Stimulated activated CD8-positive, alpha-beta memory T cell treated with anti-CD3 and anti-CD28 coated beads, Interleukin-12 subunit alpha, Interleukin-12 subunit beta, amount 100 ng/mL, for 1 hour (primary cell): ENCODE data around the gene PPP1R18.

Experiments used
- DNase-seq: peaks from one replicate; pipeline ENCODE4 v3.0.0-alpha.2; 2020; ENCODE audit warnings: low read depth

PPP1R18 gene

DNA sequence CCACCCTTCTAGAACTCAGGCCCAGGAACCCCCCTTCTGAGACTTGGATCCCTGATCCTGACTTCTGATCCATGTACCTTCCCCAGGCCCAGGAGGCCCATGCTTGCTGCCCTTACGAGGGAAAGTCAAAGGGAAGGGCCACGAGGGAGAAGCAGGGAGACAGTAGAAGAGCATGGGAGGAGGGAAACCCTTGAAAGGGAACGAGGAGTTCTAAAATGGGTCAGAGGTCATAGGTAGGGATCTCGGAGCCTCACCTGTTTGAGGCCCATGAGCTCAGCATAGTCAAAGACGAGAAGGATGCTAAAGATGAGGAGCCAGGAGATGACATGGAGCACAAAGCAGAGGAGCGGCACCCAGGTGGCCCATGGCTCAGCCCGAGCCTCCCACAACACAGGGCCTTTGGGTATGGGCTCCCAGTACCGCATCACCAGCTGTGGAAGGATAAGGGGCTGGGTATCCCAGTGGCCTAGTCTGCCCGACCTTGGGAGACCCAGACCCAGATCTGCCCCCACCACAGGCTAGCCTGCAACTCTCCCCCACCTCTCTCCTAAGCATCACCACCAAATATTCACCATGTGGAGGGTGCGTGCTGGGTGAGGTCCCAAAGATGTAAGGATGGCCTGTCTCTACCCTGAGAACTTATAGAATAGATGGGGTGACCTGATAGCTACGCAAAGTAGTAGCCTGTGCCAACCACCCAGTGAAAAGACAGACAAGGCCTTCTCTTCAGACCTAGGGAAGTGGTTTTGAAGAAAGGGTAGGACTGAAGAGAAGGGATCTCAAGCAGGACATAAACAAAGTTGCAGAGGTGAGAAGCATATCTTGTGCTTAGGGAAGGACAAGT lies 2.8 kb upstream of the PPP1R18 start:
- no peak for DNase-seq

DNA sequence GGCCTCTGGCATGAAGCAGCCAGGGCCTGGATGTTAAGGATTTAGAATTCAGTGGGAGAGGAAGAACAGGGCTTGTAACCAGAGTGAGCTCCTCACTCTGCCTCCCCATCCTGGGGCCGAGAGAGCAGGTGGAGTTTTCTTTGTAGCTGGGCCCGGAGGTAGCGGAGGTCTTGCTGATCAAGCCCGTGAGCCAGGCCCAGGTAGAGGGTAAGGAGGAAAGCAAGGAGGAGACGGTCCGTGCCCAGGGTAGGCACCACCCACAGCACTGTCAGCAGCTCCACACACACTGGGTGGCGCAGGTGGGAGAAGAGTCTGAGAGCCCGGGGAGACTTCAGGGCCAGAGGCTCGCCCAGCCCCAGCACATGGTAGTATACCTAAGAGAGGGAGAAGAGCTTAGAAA lies 2.1 kb upstream of the PPP1R18 start:
- DNase-seq, result no peak

DNA sequence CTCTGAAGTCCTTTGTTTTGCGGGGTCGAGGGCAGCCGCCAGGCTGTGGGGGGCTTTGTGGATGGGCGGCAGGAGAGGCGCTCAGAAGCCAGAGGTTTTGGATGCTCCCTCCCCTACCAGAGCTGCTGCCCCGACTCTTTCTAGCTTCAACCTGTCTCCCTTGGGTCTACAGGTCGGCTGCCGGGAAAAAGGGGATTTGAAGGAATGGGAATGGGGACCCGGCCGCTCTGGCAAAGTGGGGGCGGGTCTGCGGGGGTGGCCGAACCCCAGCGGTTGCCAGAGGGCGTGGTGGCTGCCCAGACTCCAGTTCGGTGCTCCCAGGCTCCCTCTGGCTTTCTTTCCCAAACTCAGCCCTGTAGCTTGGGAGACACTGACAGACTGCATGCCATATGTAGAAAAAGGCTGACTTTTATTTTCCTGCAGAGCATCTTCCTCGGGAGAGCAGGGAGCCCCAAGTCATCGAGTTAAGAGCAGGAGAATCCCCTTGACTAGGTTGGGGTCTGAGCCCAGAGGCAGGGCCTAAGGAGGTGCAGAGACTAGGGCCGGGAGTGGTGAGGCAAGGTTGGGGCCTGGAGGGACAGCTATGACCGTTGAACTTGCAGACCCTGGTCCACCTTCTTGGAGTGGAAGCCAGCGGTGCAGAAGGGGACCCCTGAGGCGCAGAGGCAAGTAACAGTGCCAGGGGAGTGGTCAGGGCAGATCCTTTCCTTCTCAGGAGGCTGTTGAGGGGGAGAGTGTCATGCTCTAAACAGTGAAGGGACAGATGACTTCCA lies 1.4 kb upstream of the PPP1R18 start:
- DNase-seq, result no peak

DNA sequence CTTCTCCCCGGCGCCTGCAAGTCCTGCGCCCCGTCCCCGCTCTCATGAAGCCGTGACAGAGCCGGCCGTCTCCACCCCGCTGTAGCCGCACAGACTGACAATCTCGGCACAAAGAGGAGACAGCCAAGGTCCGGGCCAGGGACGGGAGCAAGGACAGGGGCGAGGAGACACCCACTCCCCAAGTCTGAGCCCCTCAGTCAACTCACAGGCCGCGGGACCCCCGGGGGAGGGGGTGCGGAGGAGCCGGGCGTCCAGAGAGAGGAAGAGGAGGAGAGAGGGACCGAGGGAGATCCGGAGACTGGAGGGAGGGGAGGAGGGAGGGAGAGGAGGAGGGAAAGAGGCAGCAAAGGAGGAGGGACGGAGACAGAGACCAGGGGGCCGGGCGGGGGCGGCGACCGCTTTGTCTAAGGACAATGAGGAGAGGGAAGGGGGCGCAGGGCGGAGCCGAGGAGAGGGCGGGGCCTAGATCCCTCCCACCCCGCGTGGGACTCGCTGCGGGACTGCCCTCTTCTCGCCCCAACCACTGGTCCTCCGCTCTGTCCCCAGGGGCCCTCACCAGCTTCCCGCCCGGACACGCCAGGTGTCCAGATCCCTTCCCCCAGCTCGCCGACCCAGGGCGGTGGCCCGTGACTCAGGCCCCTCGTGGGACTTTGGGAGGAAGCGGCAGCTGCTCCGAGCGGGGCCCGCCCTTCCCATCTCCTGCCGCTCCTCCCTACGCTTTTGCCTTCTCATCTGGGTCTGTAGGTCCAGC lies 638 bp upstream of the PPP1R18 start:
- DNase-seq, result peak; percentile 55

DNA sequence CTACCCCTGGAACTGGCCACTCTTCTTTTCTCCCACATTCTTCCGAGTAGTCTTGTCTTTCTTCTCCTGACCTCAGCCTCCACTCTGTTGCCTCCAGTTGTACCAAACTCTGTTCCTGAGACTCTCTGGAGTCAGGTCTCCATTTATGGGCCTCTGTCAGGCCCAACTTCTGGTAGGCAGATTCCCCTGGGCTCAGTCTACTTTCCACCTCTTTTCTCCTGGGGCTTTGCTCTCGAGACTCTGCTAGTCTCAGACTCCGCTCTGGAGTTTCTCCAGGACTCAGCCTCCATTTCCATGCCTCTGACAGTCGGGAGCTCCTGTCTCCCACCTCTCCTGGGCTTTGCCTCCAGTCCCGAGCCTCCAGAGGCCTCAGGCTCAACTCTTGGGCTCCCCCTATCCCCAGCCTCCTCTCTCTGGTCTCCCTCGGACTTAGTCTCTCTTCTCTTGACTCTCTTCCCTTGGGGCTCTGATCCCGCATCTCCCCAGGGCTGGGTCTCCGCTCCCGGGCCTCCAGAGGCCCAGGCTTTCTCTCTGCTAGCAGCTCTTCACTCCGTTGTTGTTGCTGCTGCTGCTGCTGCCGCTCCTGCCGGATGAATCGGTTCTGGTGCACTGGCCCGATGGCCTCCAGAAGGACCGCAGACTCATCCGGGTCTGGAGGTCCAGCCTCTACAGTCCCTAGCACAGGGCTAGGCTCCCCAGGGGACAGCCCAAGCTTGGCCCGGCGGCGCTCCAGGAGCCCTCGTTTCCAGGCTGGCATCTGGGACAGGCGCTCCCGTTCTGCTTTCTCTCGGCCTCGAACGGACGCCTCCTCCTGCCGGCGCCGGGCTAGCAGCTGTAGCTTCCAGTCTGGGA lies 1.1 kb downstream of the PPP1R18 start:
- no peak for DNase-seq

DNA sequence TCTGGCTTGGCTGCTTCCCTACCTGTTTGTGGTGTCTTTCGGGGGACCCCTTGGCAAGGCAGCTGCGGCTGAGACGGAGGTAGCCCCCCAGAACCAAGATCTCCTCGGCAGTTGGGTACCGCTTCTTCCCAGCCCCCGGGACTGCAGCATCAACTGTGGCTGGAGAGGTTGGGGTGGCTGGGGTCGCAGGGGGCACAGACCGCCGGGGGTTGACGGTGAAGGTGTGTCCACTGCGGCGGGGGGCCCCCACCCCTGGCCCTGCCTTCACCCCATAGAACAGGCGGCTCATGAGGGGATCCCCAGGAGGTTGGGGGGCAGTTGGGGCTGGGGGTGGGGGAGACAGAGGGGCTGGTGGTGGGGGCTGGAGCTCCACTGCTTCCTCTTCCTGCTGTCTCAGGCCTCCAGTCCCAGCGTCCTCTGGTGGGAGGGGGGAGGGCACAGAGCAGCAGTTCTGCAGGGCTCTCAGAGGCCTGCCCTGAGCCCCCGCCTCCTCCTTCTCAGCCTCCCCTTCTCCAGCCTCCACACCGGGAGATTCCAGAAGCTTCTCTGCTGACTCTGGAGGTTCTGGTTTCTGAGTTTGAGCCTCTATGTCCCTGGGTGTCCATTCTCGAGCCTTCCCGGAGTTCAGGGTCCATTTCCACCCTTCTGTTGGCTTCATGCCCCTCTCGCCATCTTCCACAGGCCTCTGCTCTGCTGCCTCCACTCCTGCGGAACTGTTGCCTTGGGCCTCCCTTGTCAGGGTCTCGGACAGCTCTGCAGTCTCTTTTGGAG lies 1.9 kb downstream of the PPP1R18 start:
- DNase-seq, result peak; percentile 34

DNA sequence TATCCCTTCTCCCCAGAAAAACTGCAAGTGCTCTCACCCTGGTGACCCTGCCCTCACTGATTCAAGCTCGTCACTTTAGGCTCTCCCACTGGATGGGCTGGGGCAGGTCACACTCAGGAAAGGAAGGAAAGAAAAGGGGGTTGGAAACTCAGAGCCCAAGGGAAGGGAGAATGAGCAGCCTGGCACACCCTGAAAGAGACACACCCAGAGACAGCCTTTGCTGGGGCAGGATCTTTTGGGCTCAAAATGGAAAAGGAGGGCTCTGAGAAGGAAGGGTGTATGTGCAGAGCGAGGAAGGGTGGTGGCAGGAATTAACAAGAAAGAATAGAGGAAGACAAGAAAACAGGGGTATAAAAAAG lies 2.5 kb downstream of the PPP1R18 start:
- DNase-seq, result no peak

DNA sequence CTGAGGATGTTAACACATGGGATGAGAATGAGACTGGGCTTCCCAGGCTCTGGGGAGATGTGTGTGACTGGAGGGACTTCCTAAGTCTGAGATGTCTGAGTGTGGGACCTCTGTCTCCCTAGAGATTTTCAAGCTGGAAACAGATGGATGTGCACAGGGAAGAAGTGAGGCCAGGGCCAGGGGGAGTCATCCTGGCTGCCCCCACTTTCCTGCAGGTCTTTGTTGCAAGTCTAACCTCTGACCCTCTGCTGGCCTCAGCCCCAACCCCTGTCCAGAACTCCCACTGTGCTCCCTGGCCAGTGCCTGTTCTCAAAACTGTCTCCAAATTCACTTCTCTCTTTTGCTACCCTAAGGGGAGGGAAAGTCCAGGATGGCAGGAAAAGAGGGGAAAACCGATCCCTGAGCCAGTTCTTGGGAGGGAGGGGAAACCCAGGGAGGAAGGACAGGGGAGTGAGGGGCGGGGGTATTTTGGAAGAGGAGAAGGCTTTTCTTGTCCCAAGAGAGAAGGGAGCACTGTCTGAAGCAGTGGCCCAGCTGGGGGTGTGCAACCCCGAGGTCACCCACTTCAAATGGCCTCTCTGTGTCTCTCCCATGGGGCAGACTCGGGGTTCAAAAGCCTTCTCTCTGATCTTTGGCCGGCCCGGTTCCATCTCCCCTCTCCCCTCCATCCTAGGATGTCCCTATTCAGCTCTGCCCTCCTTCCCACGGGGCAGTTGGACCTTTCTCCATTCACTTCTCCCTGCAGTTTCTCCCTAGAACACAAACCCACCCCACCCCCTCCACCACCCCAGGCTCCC lies 3.1 kb downstream of the PPP1R18 start:
- DNase-seq, result no peak

DNA sequence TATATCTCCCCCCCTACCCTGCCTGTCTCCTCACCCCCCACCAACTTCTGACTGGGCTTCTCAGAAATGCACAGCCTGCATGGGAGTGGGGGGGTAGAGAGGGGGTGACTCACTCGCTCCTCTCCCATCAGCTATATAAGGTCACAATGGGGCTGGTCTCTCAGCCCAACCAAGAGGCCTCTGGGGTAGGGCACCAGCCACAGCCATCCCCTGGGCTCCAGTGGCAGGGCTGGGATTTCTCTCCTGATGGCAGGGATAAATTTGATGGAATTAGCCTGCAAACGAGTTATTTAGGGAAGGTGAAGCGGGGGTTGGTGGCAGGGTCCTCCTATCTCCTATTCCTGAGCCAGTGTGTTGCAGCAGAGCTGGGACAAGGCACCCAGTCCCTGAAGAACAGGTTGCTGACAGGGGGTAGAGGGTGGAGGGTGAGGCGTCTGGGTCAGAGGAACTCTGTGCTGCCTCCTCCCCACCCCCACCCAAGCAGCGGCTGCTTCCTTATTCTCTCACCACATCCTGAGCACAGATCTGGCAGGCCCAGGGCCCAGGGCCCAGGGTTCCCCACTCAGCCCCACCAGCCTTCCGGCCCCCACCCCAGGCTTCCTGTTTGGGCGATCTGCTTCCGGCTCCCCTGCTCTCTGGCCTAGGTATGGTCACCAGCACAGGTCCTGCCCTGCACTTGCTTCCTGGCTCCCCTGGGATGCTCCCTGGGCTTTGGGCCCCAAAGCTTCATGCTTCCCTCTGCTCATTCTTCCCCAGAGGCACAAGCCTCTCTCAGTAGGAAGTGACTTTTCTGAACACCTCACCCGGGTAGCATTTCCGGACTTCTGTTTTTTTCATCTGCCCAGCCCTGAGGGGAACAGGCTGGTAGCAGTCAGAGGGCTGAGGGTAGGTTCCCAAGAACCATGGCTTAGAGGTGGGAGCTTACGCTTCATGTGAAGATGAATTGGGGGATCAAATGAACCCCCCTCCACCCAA lies 4.0 kb downstream of the PPP1R18 start:
- DNase-seq, result peak; percentile 79

DNA sequence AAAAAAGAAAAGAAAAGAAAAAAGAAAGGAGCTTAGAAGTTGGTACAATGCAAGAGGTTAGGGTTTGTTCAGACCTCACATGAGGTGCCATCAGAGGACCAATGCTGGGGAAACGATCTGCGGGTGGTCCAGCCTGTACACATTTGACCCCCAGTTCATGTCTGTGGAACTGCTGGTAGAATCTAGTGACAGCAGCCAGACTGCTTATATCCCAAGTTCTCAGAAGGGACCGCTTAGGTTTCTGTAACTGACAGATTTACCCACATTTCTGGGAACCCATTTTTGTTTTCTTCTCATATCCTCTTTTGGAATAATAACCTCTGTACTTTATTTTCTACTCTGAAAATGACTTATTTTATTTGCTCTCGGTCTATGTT lies 4.7 kb downstream of the PPP1R18 start:
- no peak for DNase-seq

DNA sequence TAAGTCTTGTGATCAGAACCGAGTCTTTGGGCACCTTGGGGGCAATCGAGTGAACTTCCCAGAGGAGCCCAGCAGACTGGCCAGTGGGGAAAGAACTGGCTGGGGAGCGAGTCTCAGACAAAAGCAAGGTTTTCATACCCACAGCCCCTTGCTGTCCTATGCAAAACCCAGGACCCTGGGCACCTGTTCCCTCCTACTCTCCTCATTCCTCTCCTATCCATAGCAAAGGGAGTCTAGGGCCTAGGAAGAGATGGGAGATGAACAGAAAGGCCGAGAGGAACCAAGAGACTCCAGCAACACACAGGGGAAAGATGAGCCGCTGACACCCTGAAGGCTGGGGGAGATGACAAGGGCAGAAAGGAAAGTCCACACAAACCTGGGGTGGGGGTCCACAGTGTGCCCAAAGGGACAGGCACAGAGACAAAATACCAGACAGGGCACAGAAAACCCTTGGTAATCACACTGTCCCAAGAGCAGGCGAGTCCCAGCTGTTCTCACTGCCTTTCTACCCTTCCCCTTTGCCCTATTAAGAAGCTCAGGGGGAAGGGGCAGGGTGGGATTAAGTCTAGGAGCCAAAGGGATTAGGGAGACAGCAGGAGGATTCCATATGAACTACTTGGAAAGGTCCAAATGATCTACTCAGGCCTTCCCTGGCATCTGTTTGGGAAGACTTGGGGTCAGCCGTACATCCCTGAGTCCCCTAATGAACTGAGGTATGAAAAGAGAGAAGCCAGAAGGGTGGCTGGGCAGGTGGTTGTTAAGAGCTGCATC lies 6.5 kb downstream of the PPP1R18 start:
- DNase-seq, result no peak

DNA sequence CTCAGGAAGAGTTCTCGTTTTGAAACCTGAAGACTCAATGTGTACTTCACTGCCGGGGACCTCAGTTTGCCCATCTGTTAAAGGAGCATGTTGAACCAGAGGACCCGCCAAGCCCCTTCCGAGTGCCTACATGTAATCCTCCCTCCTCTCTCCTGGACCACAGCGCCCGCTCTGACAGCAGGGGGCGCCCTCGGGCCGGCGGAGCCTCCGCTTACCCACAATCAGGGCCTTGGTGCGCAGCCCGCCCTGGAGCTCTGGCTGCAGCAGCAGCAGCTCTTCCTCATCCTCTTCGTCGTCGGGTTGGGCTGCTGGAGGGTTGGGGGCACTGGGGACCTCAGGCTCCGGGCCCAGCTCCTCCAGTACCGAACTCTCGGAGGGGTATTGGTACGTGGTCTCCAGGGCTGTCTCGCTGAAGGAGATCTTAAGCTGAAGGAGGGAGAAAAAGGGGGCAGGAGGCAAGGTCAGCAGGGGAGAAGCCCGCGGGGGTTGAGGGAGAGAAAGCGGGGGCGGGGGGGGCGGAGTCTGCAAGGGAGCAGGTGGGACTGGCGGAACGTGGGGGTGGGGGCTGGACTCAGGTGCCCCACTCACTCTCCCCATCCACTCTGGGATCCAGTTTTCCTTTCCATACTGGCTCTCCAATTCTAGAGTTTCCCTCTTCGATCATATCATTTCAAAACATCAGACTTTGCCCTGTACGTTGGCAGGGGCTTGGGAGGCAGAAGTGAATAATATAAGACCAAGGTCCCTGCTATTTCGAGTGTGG lies 7.3 kb downstream of the PPP1R18 start:
- DNase-seq, result peak; percentile 87

DNA sequence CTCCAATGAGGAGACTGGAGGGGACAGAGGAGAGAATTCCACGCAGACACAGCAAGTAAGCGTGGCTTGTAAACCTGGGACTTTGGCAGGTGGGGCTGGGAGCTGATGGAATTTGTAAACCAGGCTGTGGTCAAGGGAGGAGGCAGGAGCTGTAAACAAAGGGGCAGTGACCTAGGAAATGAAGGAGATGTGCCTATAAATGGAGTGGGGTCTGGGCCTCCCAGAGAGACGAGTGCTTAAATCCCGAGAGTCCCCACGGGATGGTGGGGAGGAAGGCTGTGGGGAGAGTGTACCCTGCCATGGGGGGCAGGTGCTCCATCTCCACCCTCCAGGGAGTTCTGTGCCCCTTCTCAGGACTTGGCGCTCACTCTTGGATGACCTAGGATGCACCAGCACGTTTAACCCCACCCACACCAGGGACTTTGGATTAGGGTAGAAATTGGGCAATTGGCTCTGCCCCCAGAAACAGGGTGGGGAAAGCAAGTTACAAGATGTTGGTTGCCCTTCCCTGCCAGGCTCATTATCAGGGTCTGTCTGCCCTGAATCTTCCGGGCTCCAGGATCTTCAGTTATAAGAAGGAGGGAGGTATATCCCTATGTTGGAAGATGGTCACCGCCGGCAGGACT lies 9.7 kb downstream of the PPP1R18 start:
- no peak for DNase-seq

DNA sequence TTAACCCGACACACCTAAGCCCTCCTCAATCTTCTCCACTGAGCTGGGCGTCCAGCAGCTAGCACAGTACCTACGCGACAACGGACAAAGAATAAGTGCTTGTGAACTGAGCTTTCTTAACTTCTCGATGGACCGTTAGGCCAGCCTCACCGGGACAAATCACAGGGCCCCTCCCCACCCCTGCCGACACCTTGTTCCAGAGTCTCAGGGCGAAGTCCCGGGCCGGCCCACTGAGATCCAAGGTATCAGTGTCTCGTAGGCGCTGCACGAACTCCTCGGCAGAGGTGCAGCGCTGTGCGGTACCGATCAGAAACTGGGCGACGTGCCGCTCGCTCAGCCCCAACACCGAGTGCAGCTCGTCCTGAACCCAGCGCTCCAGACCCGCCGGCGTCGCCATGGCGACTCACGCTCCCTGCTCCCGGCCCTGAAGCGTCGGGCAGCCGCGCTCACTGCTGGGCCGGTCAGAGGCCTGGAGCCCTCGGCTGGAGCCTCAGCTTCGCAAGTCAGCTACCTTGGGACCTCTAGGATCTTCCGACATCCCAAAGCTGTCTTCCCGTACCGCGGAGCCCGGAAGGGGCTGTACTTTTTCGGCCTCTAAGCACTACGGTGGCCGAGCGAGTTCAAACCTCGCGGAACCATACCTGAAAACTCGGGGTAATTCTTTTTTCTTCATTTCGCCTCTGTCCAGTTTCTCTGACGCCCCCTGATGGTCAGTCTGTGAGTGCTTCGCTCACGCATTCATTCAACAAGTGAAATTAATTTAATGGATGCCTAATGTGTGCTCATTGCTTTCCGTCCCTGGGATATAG lies 13.8 kb downstream of the PPP1R18 start, which contains the start of gene DHX16:
Gene DHX16, minus strand, starts transcription at position 562 of the 809 bp plus-strand sequence. Its CDS starts 165 bp downstream, at position 397.
- peak; percentile 86 for DNase-seq

DNA sequence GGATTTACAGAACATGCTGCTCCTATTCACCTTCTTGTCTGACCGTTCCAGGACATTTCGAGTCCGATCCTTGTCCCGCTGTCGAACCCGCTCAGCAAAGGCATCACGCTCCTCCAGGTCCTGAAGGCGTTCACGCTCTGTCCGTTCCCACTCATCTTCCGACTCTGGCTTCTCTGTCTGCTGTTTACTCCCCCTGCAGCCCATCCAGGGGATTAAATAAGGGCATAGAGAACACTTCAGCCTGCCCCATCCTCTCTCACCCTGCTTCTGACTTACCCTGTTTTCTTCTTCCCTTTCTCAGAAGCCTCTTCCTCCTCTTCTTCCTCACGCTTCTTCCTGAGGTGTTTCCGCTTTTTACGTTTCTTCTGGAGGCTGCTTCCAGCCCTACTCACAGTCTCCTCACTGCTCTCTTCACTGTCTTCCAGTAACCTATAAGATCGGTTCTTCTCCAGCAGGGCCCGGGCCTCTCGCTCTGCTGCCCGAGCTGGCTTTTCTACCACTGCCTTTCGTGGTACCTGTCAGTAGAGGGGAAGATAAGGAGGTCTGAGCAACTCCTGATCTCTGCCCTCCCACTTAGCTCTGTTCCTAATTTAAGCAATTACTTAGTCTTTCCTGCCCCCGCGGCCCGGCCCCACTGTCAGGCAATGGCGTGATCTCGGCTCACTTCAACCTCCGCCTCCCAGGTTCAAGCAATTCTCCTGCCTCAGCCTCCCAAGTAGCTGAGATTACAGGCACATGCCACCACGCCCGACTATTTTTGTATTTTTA lies 15.5 kb downstream of the PPP1R18 start:
- no peak for DNase-seq
